H9 (cell line): Measurements from ENCODE around the gene CSMD2. TPM values are rescaled to one million over a fixed set of nuclear protein-coding genes. Genes with fewer than 3 reads are reported as not detected.

Source experiments
- DNase-seq: peaks from one replicate; pipeline ENCODE4 v3.0.0-alpha.2; 2017
- H2AFZ ChIP-seq: one replicate; pipeline ENCODE4 v1.6.1; 2013; ENCODE audit warnings: mild to moderate bottlenecking, low read length, control low read depth, moderate library complexity
- H2AK5ac ChIP-seq: 2 replicates; pipeline ENCODE4 v1.6.1; 2013; ENCODE audit warnings: low read length, control low read depth, mixed read lengths; ENCODE audit not compliant: insufficient read length
- H2BK120ac ChIP-seq: one replicate; pipeline ENCODE4 v1.6.1; 2013; ENCODE audit warnings: low read depth, mild to moderate bottlenecking, low read length, control low read depth, inconsistent platforms; ENCODE audit not compliant: poor library complexity, severe bottlenecking
- H2BK12ac ChIP-seq: 2 replicates; pipeline ENCODE4 v1.6.1; 2013; ENCODE audit warnings: low read length, control low read depth, mixed read lengths, low read depth; ENCODE audit not compliant: insufficient read length
- H2BK15ac ChIP-seq: 2 replicates; pipeline ENCODE4 v1.6.1; 2013; ENCODE audit warnings: low read depth, low read length, control low read depth
- H2BK20ac ChIP-seq: one replicate; pipeline ENCODE4 v1.6.1; 2013; ENCODE audit warnings: low read depth, mild to moderate bottlenecking, low read length, control low read depth, inconsistent platforms; ENCODE audit not compliant: poor library complexity, severe bottlenecking
- H2BK5ac ChIP-seq: 2 replicates; pipeline ENCODE4 v1.6.1; 2013; ENCODE audit warnings: low read length, control low read depth, mixed read lengths; ENCODE audit not compliant: insufficient read length
- H3K14ac ChIP-seq: 2 replicates; pipeline ENCODE4 v1.6.1; 2013; ENCODE audit warnings: low read length, control low read depth; ENCODE audit not compliant: insufficient read depth
- H3K18ac ChIP-seq: 2 replicates; pipeline ENCODE4 v1.6.1; 2013; ENCODE audit warnings: low read depth, mild to moderate bottlenecking, mixed read lengths, low read length, control low read depth; ENCODE audit not compliant: insufficient read length
- H3K23ac ChIP-seq: 2 replicates; pipeline ENCODE4 v1.6.1; 2013; ENCODE audit warnings: low read length, control low read depth, mixed read lengths, low read depth; ENCODE audit not compliant: insufficient read length
- H3K23me2 ChIP-seq: 2 replicates; pipeline ENCODE4 v1.6.1; 2013; ENCODE audit warnings: low read depth, mild to moderate bottlenecking, mixed read lengths, low read length, control low read depth; ENCODE audit not compliant: insufficient read length, poor library complexity, severe bottlenecking
- H3K27ac ChIP-seq: 2 replicates; pipeline ENCODE4 v1.5.1; 2013; ENCODE audit warnings: low read length, control low read depth, mixed read lengths, low read depth; ENCODE audit not compliant: insufficient read length
- H3K27me3 ChIP-seq: 2 replicates; pipeline ENCODE4 v1.6.1; 2013; ENCODE audit warnings: low read length, control low read depth, inconsistent platforms; ENCODE audit not compliant: insufficient read depth
- H3K4ac ChIP-seq: 2 replicates; pipeline ENCODE4 v1.6.1; 2013; ENCODE audit warnings: low read depth, mild to moderate bottlenecking, control low read depth, inconsistent platforms, low read length, moderate library complexity
- H3K4me1 ChIP-seq: 2 replicates; pipeline ENCODE4 v1.6.1; 2013; ENCODE audit warnings: low read length, control low read depth, inconsistent platforms; ENCODE audit not compliant: insufficient read depth
- H3K4me2 ChIP-seq: 2 replicates; pipeline ENCODE4 v1.6.1; 2013; ENCODE audit warnings: low read length, control low read depth, mixed read lengths; ENCODE audit not compliant: insufficient read length, insufficient read depth
- H3K56ac ChIP-seq: 2 replicates; pipeline ENCODE4 v1.6.1; 2013; ENCODE audit warnings: low read depth, mild to moderate bottlenecking, mixed read lengths, low read length, control low read depth; ENCODE audit not compliant: insufficient read length
- H3K79me1 ChIP-seq: 2 replicates; pipeline ENCODE4 v1.6.1; 2013; ENCODE audit warnings: low read depth, mild to moderate bottlenecking, moderate library complexity, low read length, control low read depth, inconsistent platforms; ENCODE audit not compliant: insufficient read depth, poor library complexity, severe bottlenecking
- H3K79me2 ChIP-seq: 2 replicates; pipeline ENCODE4 v1.6.1; 2013; ENCODE audit warnings: low read length, control low read depth, inconsistent platforms; ENCODE audit not compliant: insufficient read depth
- H3K9ac ChIP-seq: 2 replicates; pipeline ENCODE4 v1.6.1; 2013; ENCODE audit warnings: low read length, control low read depth, mixed read lengths; ENCODE audit not compliant: insufficient read length; ENCODE audit errors: extremely low read depth
- H3K9me3 ChIP-seq: one replicate; pipeline ENCODE4 v1.6.1; 2013; ENCODE audit warnings: low read depth, low read length, inconsistent platforms; ENCODE audit not compliant: control insufficient read depth
- H3T11ph ChIP-seq: one replicate; pipeline ENCODE4 v1.6.1; 2013; ENCODE audit warnings: mild to moderate bottlenecking, low read length, control low read depth, inconsistent platforms
- H4K20me1 ChIP-seq: one replicate; pipeline ENCODE4 v1.6.1; 2013; ENCODE audit not compliant: control insufficient read depth, insufficient read length, insufficient read depth
- H4K5ac ChIP-seq: 2 replicates; pipeline ENCODE4 v1.6.1; 2013; ENCODE audit warnings: low read depth, mild to moderate bottlenecking, mixed read lengths, low read length, control low read depth; ENCODE audit not compliant: insufficient read length
- H4K8ac ChIP-seq: replicated peaks from 2 replicates; pipeline ENCODE4 v1.6.1; 2013; ENCODE audit warnings: low read length, control low read depth, mixed read lengths, low read depth; ENCODE audit not compliant: insufficient read length
- H4K91ac ChIP-seq: 2 replicates; pipeline ENCODE4 v1.6.1; 2013; ENCODE audit warnings: low read depth, mild to moderate bottlenecking, moderate library complexity, mixed read lengths, low read length, control low read depth; ENCODE audit not compliant: insufficient read length
- H3K27ac Mint-ChIP-seq, 3 experiments: 2 replicates in 2 of 3; 3 replicates in 1 of 3; pipeline ENCODE4 v1.8.0; 2020 to 2021; ENCODE audit warnings: mixed read lengths in 3 of 3, mild to moderate bottlenecking in 1 of 3, moderate library complexity in 1 of 3
- H3K27me3 Mint-ChIP-seq: 2 replicates; pipeline ENCODE4 v1.8.0; 2021; ENCODE audit warnings: low read depth, mild to moderate bottlenecking, moderate library complexity, mixed read lengths
- H3K36me3 Mint-ChIP-seq, 3 experiments: 2 replicates in 2 of 3; 3 replicates in 1 of 3; pipeline ENCODE4 v1.8.0; 2020 to 2021; ENCODE audit warnings: low read depth in 3 of 3, mixed read lengths in 3 of 3; ENCODE audit not compliant: insufficient read depth in 1 of 3
- H3K4me1 Mint-ChIP-seq, 2 experiments: 2 replicates each; pipeline ENCODE4 v1.8.0; 2020; ENCODE audit warnings: mixed read lengths in 2 of 2
- H3K4me3 Mint-ChIP-seq, 2 experiments: 2 replicates in 1 of 2; 3 replicates in 1 of 2; pipeline ENCODE4 v1.8.0; 2020 to 2021; ENCODE audit warnings: mild to moderate bottlenecking in 2 of 2, mixed read lengths in 2 of 2, moderate library complexity in 1 of 2
- H3K9me3 Mint-ChIP-seq, 2 experiments: 2 replicates in 1 of 2; 3 replicates in 1 of 2; pipeline ENCODE4 v1.8.0; 2020; ENCODE audit warnings: mild to moderate bottlenecking in 2 of 2, mixed read lengths in 2 of 2, moderate library complexity in 1 of 2
- WGBS: extraction: QIAGEN DNeasy Blood & Tissue Kit; methylation state at CpG from one replicate; pipeline ENCODE4 v1.1.7; 2013; ENCODE audit warnings: missing lambda C conversion rate, low lambda C conversion rate, mixed read lengths; ENCODE audit not compliant: insufficient read length; ENCODE audit errors: extremely low coverage; 5-methylcytosine and 5-hydroxymethylcytosine counted together
- total RNA-seq: library from RNA; stranded (reverse); gene quantifications from 2 replicates; pipeline ENCODE4 v1.2.1, GENCODE V29; 2021
- TF ChIP-seq, protein P1 (sequence below): fragments of 200-600 bp; sonication (generic); conservative IDR thresholded peaks from 3 replicates; pipeline ENCODE4 v1.8.0; 2021; ENCODE audit warnings: antibody characterized with exemption, mild to moderate bottlenecking

The CSMD2 gene
- total RNA-seq, 1 experiment from 2014 or later = 6.4 TPM

DNA sequence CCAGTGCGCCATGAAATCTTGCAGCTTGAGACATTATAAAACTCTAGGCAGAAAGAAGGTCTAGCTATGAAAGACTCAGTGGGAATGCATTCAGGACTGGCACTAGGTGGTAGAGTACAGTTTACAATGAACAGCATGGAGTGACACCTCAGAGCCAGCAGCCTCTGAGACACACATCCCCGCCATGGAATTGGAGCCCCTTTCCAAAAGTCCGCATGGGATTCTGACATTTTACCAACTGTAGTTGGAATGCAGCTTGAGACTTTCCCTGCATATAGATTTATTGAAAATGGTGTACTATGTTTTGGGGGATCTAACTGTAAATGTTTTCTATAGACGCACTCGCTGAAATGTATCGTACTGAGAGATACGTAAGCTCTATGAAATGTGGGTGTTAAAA lies 576.3 kb downstream of the CSMD2 start:
- TF ChIP-seq, protein P1, sequence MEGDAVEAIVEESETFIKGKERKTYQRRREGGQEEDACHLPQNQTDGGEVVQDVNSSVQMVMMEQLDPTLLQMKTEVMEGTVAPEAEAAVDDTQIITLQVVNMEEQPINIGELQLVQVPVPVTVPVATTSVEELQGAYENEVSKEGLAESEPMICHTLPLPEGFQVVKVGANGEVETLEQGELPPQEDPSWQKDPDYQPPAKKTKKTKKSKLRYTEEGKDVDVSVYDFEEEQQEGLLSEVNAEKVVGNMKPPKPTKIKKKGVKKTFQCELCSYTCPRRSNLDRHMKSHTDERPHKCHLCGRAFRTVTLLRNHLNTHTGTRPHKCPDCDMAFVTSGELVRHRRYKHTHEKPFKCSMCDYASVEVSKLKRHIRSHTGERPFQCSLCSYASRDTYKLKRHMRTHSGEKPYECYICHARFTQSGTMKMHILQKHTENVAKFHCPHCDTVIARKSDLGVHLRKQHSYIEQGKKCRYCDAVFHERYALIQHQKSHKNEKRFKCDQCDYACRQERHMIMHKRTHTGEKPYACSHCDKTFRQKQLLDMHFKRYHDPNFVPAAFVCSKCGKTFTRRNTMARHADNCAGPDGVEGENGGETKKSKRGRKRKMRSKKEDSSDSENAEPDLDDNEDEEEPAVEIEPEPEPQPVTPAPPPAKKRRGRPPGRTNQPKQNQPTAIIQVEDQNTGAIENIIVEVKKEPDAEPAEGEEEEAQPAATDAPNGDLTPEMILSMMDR = no peak
- WGBS = no CpG with 5 or more reads among the region's 7 CpGs
- no peak overlapping the region for H3K27ac Mint-ChIP-seq

More for the DNA sequence above, 576.3 kb downstream of the CSMD2 start:
- H4K91ac ChIP-seq = no peak overlapping the region
- Mint-ChIP-seq H3K27me3 (peaks cover 2% of the 10 kb centered on the region), H3K9me3 (no peaks in the 10 kb centered on the region), H3K36me3 (no peaks in the 10 kb centered on the region), H3K4me1 (peaks cover 0 to 5% of the 10 kb centered on the region in 2 experiments; a peak in 1 of 4 replicates), H3K4me3 (no peak overlapping the region)
- no peak overlapping the region for H3K56ac ChIP-seq
- H3K18ac ChIP-seq = no peak overlapping the region
- no peak overlapping the region for H3K14ac ChIP-seq
- no peak overlapping the region for H2BK20ac ChIP-seq
- no peaks in the 10 kb centered on the region for H3K79me2 ChIP-seq
- no peaks in the 10 kb centered on the region for H3K4me1 ChIP-seq
- no peak overlapping the region for H3K23ac ChIP-seq
- H2BK12ac ChIP-seq = no peak overlapping the region
- no peaks in the 10 kb centered on the region for H3K23me2 ChIP-seq
- no peak overlapping the region for H3K4ac ChIP-seq
- no peak overlapping the region for H2BK120ac ChIP-seq
- no peak overlapping the region for H4K8ac ChIP-seq
- H3T11ph ChIP-seq = no peak overlapping the region
- no peaks in the 10 kb centered on the region for H3K79me1 ChIP-seq
- H3K9ac ChIP-seq = no peak overlapping the region
- H4K5ac ChIP-seq = no peak overlapping the region
- DNase-seq = no peak
- H2BK5ac ChIP-seq = no peak overlapping the region
- no peak overlapping the region for H2AK5ac ChIP-seq
- no peaks in the 10 kb centered on the region for H3K27me3 ChIP-seq
- H3K27ac ChIP-seq = no peak overlapping the region
- no peak overlapping the region for H2BK15ac ChIP-seq
- H4K20me1 ChIP-seq = no peaks in the 10 kb centered on the region
- H3K9me3 ChIP-seq = no peaks in the 10 kb centered on the region
- H3K4me2 ChIP-seq = no peak overlapping the region
- no peak overlapping the region for H2AFZ ChIP-seq
